ENCODE data around the gene WNK1.
"Not testable (repeated sequence)": the region's sequence is repeated elsewhere in the genome, so short reads cannot be mapped to it uniquely, and the experiment has no call there.

The WNK1 gene

DNA sequence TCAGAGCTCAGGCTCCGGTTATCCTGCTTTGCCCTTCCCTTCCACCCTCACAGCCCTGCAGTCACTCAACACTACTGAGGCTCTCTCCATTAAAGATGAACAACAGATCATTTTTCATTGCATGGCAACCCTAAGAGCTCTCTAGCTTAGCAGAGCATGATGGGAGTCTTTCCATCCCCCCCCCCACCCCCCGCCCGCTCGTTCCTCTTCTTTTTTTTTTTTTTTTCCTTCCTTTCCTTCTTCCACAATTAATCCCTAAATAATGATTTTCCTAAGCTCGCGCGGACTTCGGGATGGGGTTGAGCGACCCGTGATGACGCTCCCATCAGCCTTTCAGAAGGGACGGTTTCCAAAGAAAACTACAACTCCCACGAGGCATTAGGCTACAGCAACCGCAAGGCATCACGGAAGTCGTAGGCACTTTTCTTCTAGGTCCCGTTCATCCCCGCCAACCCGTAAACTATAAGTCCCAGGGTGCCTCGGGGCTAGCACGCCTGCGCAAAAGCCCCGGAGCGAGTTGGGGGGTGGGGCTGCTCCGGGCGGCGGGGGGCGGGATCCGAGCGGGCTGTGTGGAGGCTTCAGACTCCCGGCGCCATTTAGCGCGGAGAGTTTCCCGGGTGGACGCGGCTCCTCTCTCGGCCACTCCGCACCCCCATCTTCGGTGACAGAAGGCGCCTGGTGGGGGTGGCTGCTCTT, at the start of gene WNK1:
TSS of gene WNK1 (plus strand) at position 581 of the 696 bp plus-strand sequence. CDS start 987 bp downstream, outside the sequence.
- Mint-ChIP-seq H3K36me3 (ENCODE audit: low read depth) (peaks cover 39% of the 10 kb centered on the region), H3K9me3 (no peaks in the 10 kb centered on the region), H3K27me3 (no peaks in the 10 kb centered on the region), H3K4me1 (ENCODE audit: low read depth) (peaks cover 27% of the 10 kb centered on the region), H3K27ac (peak within 1 kb of the TSS; percentile 97), H3K4me3 (peak within 1 kb of the TSS; percentile 94)
- peak; percentile 98 for DNase-seq

GRCh38 chr12:704516-705242, 47.7 kb upstream of the WNK1 start:
- Mint-ChIP-seq H3K36me3 (ENCODE audit: low read depth) (no peaks in the 10 kb centered on the region), H3K4me1 (ENCODE audit: low read depth) (peaks cover 15% of the 10 kb centered on the region), H3K27me3 (no peaks in the 10 kb centered on the region), H3K27ac (no peak overlapping the region), H3K4me3 (no peak overlapping the region), H3K9me3 (peaks cover 2% of the 10 kb centered on the region)
- DNase-seq, result no peak

DNA sequence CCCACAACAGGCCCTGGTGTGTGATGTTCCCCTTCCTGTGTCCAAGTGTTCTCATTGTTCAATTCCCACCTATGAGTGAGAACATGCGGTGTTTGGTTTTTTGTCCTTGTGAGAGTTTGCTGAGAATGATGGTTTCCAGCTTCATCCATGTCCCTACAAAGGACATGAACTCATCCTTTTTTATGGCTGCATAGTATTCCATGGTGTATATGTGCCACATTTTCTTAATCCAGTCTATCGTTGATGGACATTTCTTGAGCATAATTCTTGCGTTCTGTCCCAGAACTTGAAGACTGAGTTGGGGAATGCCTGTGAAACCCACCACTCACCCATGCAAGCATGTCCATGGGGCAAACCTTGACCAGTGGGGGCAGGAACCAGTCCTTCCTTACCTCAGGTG, 44.3 kb upstream of the WNK1 start:
- H3K4me3 Mint-ChIP-seq; H3K9me3 Mint-ChIP-seq; H3K36me3 Mint-ChIP-seq (ENCODE audit: low read depth); H3K27ac Mint-ChIP-seq; DNase-seq; H3K27me3 Mint-ChIP-seq: not testable (repeated sequence)
- H3K4me1 Mint-ChIP-seq (ENCODE audit: low read depth), result peaks cover 22% of the 10 kb centered on the region

- H3K9me3 Mint-ChIP-seq, result peaks cover 2% of the 10 kb centered on the region
- DNase-seq, result no peak
These were observed 42.8 kb upstream of the WNK1 start for GRCh38 chr12:709455-710020.

GRCh38 chr12:712172-712863, 40.1 kb upstream of the WNK1 start:
- Mint-ChIP-seq H3K4me1 (ENCODE audit: low read depth) (peaks cover 45% of the 10 kb centered on the region), H3K27ac (peak overlapping the region; percentile 54), H3K36me3 (ENCODE audit: low read depth) (no peaks in the 10 kb centered on the region), H3K9me3 (peaks cover 2% of the 10 kb centered on the region), H3K27me3 (no peaks in the 10 kb centered on the region), H3K4me3 (no peak overlapping the region)
- no peak for DNase-seq

More at GRCh38 chr12:709455-710020, 42.8 kb upstream of the WNK1 start:
- no peak overlapping the region for H3K4me3 Mint-ChIP-seq
- H3K27me3 Mint-ChIP-seq, result no peaks in the 10 kb centered on the region
- H3K27ac Mint-ChIP-seq, result no peak overlapping the region
- H3K4me1 Mint-ChIP-seq (ENCODE audit: low read depth), result peaks cover 26% of the 10 kb centered on the region
- H3K36me3 Mint-ChIP-seq (ENCODE audit: low read depth), result no peaks in the 10 kb centered on the region

DNA sequence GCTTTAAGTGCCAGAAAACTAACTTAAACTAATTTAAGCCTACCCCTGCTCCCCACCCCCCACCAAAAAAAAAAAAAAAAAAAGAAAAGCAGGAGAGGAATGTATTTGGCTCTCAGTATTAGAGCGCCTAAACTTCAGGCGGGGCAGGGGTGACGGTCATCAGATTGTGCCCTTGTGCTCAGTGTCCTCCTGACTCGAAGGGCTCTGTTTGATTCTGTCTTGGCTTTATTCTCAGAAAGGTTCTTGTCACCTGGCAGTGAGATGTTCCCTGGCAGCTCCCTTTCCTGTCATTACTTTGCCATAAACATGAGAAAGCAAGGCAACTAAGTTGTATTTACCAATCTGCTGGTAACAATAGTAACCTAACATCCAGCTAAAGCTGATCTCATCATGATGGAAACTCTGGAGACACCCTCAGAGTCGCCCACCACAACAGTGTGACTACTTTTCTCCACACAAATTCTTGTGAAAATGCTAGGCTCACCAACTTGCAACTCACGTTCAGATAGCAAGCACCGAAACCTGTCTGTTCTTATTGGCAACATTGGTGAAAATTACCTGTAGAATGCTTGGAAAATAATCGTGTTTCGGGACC, 39.0 kb upstream of the WNK1 start:
- no peak for DNase-seq
- no peaks in the 10 kb centered on the region for H3K9me3 Mint-ChIP-seq
- H3K4me1 Mint-ChIP-seq (ENCODE audit: low read depth), result peaks cover 53% of the 10 kb centered on the region
- H3K27me3 Mint-ChIP-seq, result no peaks in the 10 kb centered on the region
- peak overlapping the region; percentile 18 for H3K4me3 Mint-ChIP-seq
- H3K27ac Mint-ChIP-seq, result peak overlapping the region; percentile 74
- H3K36me3 Mint-ChIP-seq (ENCODE audit: low read depth), result no peaks in the 10 kb centered on the region

DNA sequence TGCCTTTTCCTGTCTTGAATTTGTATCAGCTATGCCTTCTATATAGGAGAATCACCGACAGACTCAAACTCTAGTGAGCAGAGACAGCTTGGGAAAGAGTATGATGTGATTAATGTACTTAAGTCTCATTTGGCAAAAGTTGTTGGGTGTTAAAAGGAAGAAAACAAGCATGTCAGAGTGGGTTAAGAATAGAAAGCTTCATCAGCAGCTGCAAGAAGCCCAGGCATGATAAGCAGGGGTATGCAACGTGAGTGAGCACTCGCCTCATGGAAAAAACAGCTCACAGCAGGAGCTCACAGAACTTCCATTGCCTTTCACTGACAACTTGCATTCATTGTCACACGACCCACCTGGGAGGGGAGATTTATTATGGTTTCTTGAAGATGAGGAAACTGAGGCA, 35.9 kb upstream of the WNK1 start:
- no peaks in the 10 kb centered on the region for H3K9me3 Mint-ChIP-seq
- H3K36me3 Mint-ChIP-seq (ENCODE audit: low read depth), result no peaks in the 10 kb centered on the region
- H3K27ac Mint-ChIP-seq, result peak overlapping the region; percentile 75
- DNase-seq, result peak; percentile 54
- peaks cover 74% of the 10 kb centered on the region for H3K4me1 Mint-ChIP-seq (ENCODE audit: low read depth)
- no peaks in the 10 kb centered on the region for H3K27me3 Mint-ChIP-seq
- peak overlapping the region; percentile 5 for H3K4me3 Mint-ChIP-seq

GRCh38 chr12:718756-719102, 33.6 kb upstream of the WNK1 start:
- no peak for DNase-seq
- peaks cover 72% of the 10 kb centered on the region for H3K4me1 Mint-ChIP-seq (ENCODE audit: low read depth)
- no peaks in the 10 kb centered on the region for H3K36me3 Mint-ChIP-seq (ENCODE audit: low read depth)

DNA sequence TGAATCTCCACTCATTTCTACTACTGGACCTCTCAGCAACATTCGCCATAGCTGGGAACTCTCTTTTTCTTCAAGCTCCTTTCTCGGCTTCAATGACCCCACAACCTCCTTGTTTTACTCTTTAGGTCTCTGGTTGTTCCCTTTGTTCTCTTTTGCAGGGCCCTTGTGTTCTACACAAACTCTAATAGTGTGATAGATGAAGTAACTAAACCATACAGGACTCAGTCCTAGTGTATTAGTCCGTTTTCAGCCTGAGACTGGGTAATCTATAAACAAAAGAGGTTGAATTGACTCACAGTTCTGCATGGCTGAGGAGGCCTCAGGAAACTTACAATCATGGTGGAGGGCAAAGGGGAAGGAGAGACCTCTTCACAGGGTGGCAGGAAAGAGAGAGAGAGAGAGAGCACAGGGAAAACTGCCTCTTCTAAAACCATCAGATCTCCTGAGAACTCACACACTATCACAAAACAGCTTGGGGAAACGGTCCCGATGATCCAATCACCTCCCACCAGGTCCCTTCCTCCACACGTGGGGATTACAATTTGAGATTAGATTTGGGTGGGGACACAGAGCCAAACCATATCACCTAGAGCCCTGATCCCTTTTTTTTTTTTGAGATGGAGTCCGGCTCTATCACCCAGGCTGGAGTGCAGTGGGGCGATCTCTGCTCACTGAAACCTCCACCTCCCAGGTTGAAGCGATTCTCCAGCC, 32.0 kb upstream of the WNK1 start:
- Mint-ChIP-seq H3K9me3 (no peaks in the 10 kb centered on the region), H3K27me3 (no peaks in the 10 kb centered on the region), H3K36me3 (ENCODE audit: low read depth) (no peaks in the 10 kb centered on the region), H3K4me1 (ENCODE audit: low read depth) (peaks cover 81% of the 10 kb centered on the region), H3K4me3 (no peak overlapping the region), H3K27ac (peak overlapping the region; percentile 78)
- no peak for DNase-seq

More at GRCh38 chr12:718756-719102, 33.6 kb upstream of the WNK1 start:
- peak overlapping the region; percentile 73 for H3K27ac Mint-ChIP-seq
- H3K27me3 Mint-ChIP-seq, result no peaks in the 10 kb centered on the region
- H3K4me3 Mint-ChIP-seq, result peak overlapping the region; percentile 45
- no peaks in the 10 kb centered on the region for H3K9me3 Mint-ChIP-seq

DNA sequence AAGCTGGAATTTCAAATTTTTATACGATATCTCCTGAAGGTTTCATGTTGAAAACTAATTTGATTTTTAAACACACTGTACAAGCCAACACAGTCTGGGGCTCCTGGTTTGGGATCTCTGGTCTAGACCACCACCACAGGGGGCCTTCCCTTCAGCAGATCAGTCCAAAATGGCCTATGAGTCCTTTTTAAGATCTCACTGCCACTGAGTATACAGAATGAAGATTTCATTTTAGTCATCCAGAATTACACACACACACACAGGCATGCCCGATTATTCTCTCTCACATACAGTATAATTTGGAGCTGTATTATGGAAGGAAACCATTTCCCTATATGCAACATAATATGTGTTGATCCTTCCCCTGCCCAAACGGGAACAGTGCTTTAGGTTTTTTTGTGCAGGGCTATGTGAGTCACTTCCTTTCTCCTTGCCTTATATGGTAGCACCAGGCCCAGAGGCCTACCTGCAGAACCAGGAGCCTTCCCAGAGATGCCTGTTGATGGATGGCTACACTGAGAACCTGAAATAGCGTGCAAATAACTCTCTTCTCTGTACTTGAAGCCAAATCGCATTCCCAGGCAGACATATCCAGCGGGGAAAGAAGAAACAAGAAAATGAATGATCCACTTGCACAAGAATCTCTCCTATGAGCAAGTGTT, 28.1 kb upstream of the WNK1 start:
- peak overlapping the region; percentile 86 for H3K27ac Mint-ChIP-seq
- no peak overlapping the region for H3K4me3 Mint-ChIP-seq
- no peaks in the 10 kb centered on the region for H3K9me3 Mint-ChIP-seq
- no peaks in the 10 kb centered on the region for H3K36me3 Mint-ChIP-seq (ENCODE audit: low read depth)
- peaks cover 85% of the 10 kb centered on the region for H3K4me1 Mint-ChIP-seq (ENCODE audit: low read depth)
- no peak for DNase-seq
- H3K27me3 Mint-ChIP-seq, result no peaks in the 10 kb centered on the region

DNA sequence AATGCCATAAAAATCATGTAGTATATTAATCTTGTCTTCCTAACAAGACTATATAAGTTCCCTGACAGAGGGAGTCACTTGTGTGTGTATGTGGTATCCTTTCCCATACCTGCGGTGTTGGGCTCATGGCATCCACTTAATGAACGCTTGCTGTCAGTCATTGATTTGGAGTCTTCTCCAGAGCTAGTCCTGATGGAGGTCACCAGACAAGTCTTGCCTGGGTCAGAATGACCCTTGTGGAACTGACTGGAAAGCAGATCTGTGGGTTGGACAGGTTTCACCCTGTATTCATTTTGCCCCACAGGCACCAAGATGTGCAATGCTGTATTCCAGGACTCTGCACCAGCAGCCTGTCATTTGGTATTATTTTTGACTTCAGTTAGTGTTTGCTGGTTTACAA, 27.3 kb upstream of the WNK1 start:
- no peak overlapping the region for H3K27ac Mint-ChIP-seq
- DNase-seq, result no peak
- H3K9me3 Mint-ChIP-seq, result no peaks in the 10 kb centered on the region
- peaks cover 85% of the 10 kb centered on the region for H3K4me1 Mint-ChIP-seq (ENCODE audit: low read depth)
- no peaks in the 10 kb centered on the region for H3K36me3 Mint-ChIP-seq (ENCODE audit: low read depth)
- H3K4me3 Mint-ChIP-seq, result no peak overlapping the region
- H3K27me3 Mint-ChIP-seq, result no peaks in the 10 kb centered on the region

DNA sequence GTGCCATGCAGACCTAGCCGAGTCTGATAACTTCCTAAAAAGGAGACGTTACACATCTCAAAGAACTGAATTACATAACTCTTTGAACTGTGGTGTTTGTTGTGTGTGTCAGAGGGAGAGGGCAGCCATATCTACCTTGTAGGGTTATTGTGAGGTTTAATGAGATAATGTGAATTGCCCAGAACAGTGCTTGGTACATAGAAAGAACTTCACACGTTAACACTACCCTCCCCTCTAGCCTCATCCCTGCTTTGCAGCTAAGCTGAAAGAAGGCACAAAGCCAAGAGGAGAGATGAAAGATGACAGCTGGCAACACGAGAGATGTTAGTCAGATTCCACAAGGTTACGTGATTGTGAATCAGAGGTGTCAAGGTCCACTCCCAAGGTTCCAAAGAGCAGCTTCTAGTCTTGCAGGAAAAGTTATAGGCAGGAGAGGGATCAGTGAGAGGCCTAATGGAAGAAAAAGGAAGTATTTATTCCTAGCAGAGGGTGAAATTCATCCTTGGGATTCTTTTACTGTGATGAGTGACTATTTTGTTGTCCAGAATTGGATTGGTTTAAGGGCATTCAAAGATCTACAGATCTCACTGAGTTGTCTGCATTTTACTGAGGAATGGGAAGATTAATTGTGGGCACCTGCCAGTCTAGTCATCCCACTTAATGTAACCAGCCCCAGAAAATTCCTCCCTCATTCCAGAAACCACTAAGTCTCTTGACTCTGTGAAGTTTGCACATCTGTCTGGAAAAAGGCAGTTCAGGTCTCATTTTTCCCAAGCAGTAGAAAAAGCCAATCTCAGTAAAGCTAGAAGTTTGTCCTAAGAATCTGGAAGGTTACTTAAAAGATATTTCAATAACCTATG, 25.9 kb upstream of the WNK1 start:
- Mint-ChIP-seq H3K4me1 (ENCODE audit: low read depth) (peaks cover 79% of the 10 kb centered on the region), H3K4me3 (no peak overlapping the region), H3K27me3 (no peaks in the 10 kb centered on the region), H3K9me3 (peaks cover 4% of the 10 kb centered on the region), H3K36me3 (ENCODE audit: low read depth) (no peaks in the 10 kb centered on the region), H3K27ac (no peak overlapping the region)
- no peak for DNase-seq

DNA sequence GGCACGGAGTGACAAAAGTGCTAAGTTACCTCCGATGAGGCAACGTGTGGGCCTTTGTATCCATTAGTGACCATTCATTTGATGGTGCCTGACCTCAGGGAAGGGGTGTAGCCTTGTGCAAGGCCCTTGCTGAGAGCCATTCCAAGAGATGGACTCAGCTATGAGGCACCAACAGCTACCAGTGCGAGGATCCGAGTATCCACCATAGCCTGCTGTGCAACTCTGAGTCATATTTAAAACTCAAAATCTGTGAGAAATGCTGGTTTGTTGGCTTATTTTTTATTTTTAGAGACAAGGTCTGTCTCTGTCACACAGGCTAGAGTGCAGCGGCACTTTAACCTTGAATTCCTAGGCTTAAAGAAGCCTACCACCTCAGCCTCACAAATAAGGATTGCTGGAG, 25.1 kb upstream of the WNK1 start:
- no peaks in the 10 kb centered on the region for H3K27me3 Mint-ChIP-seq
- H3K9me3 Mint-ChIP-seq, result peaks cover 4% of the 10 kb centered on the region
- H3K4me1 Mint-ChIP-seq (ENCODE audit: low read depth), result peaks cover 75% of the 10 kb centered on the region
- H3K36me3 Mint-ChIP-seq (ENCODE audit: low read depth), result no peaks in the 10 kb centered on the region
- H3K27ac Mint-ChIP-seq, result no peak overlapping the region
- H3K4me3 Mint-ChIP-seq, result no peak overlapping the region
- no peak for DNase-seq
